Testis (tissue), 3 donors: ENCODE results near the gene BACH2. TPM values are rescaled to one million over a fixed set of nuclear protein-coding genes. Genes with fewer than 3 reads are reported as not detected.
"Not testable (repeated sequence)": the region's sequence is repeated elsewhere in the genome, so short reads cannot be mapped to it uniquely, and the experiment has no call there.

ENCODE experiments used
- DNase-seq: peaks from one replicate; pipeline ENCODE4 v3.0.0-alpha.2; 2019
- H3K27ac ChIP-seq, 2 donors: fragments of 200-600 bp; sonication (generic); one replicate each; pipeline ENCODE4 v1.5.1; 2019
- H3K27me3 ChIP-seq: fragments of 200-600 bp; sonication (generic); one replicate; pipeline ENCODE4 v1.5.1; 2019
- H3K36me3 ChIP-seq: fragments of 200-600 bp; sonication (generic); one replicate; pipeline ENCODE4 v1.5.1; 2017; ENCODE audit warnings: low read depth; ENCODE audit errors: missing control alignments
- H3K4me1 ChIP-seq: fragments of 200-600 bp; sonication (generic); one replicate; pipeline ENCODE4 v1.5.1; 2019
- H3K4me3 ChIP-seq, 2 donors: fragments of 200-600 bp; sonication (generic); one replicate each; pipeline ENCODE4 v1.5.1; 2017 to 2019
- H3K9me3 ChIP-seq: fragments of 200-600 bp; sonication (generic); one replicate; pipeline ENCODE4 v1.5.1; 2017
- CTCF ChIP-seq, 3 experiments: fragments of 450-650 bp in 2 of 3; fragments of 200-600 bp in 1 of 3; sonication (generic) in 1 of 3; IDR thresholded peaks; one replicate each; pipeline ENCODE4 v1.5.1; 2016 to 2019; ENCODE audit warnings: antibody characterized with exemption in 3 of 3, mild to moderate bottlenecking in 2 of 3, moderate library complexity in 1 of 3
- POLR2A ChIP-seq: fragments of 450-650 bp; IDR thresholded peaks from one replicate; pipeline ENCODE4 v1.6.1; 2017; ENCODE audit warnings: antibody characterized with exemption, mild to moderate bottlenecking, moderate library complexity
- WGBS, 2 donors: methylation state at CpG; one replicate each; pipeline ENCODE4 v1.1.5; 2018; 5-methylcytosine and 5-hydroxymethylcytosine counted together
- intact Hi-C: fragments of 100-400 bp; cut with DNase I; formaldehyde crosslinking; loops from one replicate; pipeline ENCODE4 v1.15.1; 2023; ENCODE audit warnings: low total_unique reads
- polyA plus RNA-seq: library from polyadenylated mRNA; stranded (reverse); fragments of 350-450 nt; fragmentation: Illumina TruSeq; extraction: RNeasy Lipid Tissue Mini Kit (QIAGEN cat#74804); gene quantifications from one replicate; pipeline ENCODE4 v1.2.3, GENCODE V29; 2014; ENCODE audit warnings: low read depth, low replicate concordance; ENCODE audit not compliant: insufficient read depth
- total RNA-seq, 2 donors: library from RNA; depleted of rRNA; stranded (reverse); fragments of >200 nt; gene quantifications; one replicate each; pipeline ENCODE4 v1.2.3, GENCODE V29; 2016

The BACH2 gene
- total and polyA plus RNA-seq, 3 donors from 2014 or later, result 5.0 to 8.3 (median 6.5) TPM

- Histone ChIP-seq H3K27ac (no peak overlapping the region), H3K9me3 (no peaks in the 10 kb centered on the region), H3K4me3 (no peak overlapping the region), H3K4me1 (no peaks in the 10 kb centered on the region), H3K36me3 (no peaks in the 10 kb centered on the region), H3K27me3 (no peaks in the 10 kb centered on the region)
- TF ChIP-seq POLR2A (no peak), CTCF (IDR thresholded peaks at IDR 0.05) (no peak)
- intact Hi-C loops, result no loop called here
- 56 to 78% methylated on average over 3 of the region's 3 CpGs for WGBS, 2 donors
- DNase-seq, result no peak
Measured at GRCh38 chr6:90035047-90035723, 261.5 kb downstream of the BACH2 start.

DNA sequence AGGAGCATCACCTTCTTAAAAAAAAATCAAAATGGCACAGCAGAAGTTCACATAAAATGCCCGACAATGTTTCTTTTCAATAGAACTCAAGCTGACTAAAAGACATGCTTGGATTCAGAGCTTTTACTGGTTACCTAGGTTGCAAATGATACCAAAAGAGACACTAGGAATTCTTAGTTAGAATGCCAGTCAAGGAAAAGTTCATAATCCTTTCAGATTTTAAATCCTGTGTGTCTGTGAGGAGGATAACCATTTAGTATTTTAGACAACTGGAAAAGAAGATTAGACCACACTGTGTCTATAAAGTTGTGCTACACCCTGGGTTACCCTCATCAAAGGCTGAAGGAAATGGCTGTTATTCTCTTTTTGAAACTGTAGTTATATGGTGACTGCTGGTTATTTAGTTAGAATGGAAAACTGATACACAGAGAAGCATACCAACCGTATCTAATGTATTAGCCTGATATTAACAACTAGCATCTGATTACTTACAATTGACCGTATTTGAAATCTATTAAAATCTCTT is 262.8 kb downstream of the BACH2 start:
- TF ChIP-seq POLR2A (no peak), CTCF (IDR thresholded peaks at IDR 0.05) (no peak)
- 78 to 89% methylated on average over 3 of the region's 3 CpGs for WGBS, 2 donors
- DNase-seq, result no peak

GRCh38 chr6:90032489-90033212 is 264.0 kb downstream of the BACH2 start:
- 90 to 99% methylated on average over 4 to 5 of the region's 5 CpGs for WGBS, 2 donors
- not testable (repeated sequence) for H3K9me3 ChIP-seq

More for the DNA sequence above, 262.8 kb downstream of the BACH2 start:
- Histone ChIP-seq H3K4me1 (no peaks in the 10 kb centered on the region), H3K27me3 (no peaks in the 10 kb centered on the region), H3K27ac (no peak overlapping the region), H3K9me3 (no peaks in the 10 kb centered on the region), H3K4me3 (no peak overlapping the region), H3K36me3 (no peaks in the 10 kb centered on the region)
- intact Hi-C loops, result no loop called here

DNA sequence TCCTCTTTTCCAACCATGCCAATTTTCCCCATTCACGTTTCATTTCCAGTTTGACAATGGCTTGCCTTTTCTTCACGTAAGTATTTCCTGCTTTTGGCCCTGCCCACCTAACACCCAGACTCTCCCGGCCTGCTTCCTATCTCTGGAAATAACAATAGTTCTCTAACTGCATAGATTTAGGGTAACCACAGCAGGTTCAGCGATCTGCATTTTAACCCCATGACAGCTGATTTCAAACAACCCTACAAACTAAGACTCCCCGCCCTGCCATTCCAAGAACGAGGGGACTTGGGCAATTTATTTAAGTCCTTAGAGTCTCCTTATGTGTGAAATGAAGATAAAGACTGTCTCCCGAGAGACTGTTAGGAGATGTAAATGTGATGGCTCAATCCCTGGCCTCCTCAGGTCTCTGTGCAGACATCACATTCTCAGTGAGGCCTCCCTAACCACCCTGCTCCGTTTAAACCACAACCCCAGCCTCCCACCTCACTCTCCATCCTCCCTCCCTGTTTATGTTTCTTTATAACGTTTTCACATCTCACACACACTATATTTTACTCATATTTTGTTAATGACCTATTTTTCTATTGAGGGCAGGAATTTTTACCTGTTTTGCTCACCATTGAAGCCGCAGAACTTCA is 267.5 kb downstream of the BACH2 start:
- TF ChIP-seq POLR2A (no peak), CTCF (IDR thresholded peaks at IDR 0.05) (no peak)
- no peaks in the 10 kb centered on the region for H3K36me3 ChIP-seq
- no peaks in the 10 kb centered on the region for H3K9me3 ChIP-seq
- H3K4me1 ChIP-seq, result no peaks in the 10 kb centered on the region
- WGBS, 2 donors, result 70 to 77% methylated on average over 10 of the region's 10 CpGs
- intact Hi-C loops, result no loop called here
- DNase-seq, result no peak
- no peak overlapping the region for H3K4me3 ChIP-seq
- H3K27me3 ChIP-seq, result no peaks in the 10 kb centered on the region
- H3K27ac ChIP-seq, result no peak overlapping the region

More at GRCh38 chr6:90032489-90033212, 264.0 kb downstream of the BACH2 start:
- intact Hi-C loops, H3K36me3 ChIP-seq, DNase-seq, H3K27ac ChIP-seq, H3K4me1 ChIP-seq, H3K4me3 ChIP-seq, H3K27me3 ChIP-seq: not testable (repeated sequence)
